HepG2 (cell line): ENCODE measurements around the gene THOC6. TPM values are rescaled to one million over a fixed set of nuclear protein-coding genes. Genes with fewer than 3 reads are reported as not detected.
A peak's percentile ranks its signal among the peaks of the same experiment; 100 is the strongest.

Experiments used
- FOXK2 ChIP-seq: fragments of 450-650 bp; IDR thresholded peaks from 2 replicates; pipeline ENCODE4 v1.6.1; 2016
- HHEX ChIP-seq: IDR thresholded peaks from 2 replicates; pipeline ENCODE4 v1.6.1; 2016; ENCODE audit warnings: control low read depth
- MED13 ChIP-seq: sonication (generic); formaldehyde crosslinking; IDR thresholded peaks from 2 replicates; pipeline ENCODE4 v1.5.0; 2020; ENCODE audit warnings: missing genetic modification reagents
- NRL ChIP-seq: sonication (generic); formaldehyde crosslinking; IDR thresholded peaks from 2 replicates; pipeline ENCODE4 v1.5.0; 2020; ENCODE audit warnings: missing genetic modification reagents, mild to moderate bottlenecking, moderate library complexity, borderline replicate concordance
- RARA ChIP-seq: IDR thresholded peaks from 2 replicates; pipeline ENCODE4 v1.6.1; 2016; ENCODE audit warnings: missing genetic modification reagents, missing compliant biosample characterization
- SNRNP70 ChIP-seq: fragments of 200-400 bp; formaldehyde crosslinking; IDR thresholded peaks from 2 replicates; pipeline ENCODE4 v1.6.1; 2017; ENCODE audit warnings: mild to moderate bottlenecking, low read depth, low read length, moderate library complexity
- ZNF451 ChIP-seq: sonication (generic); formaldehyde crosslinking; IDR thresholded peaks from 2 replicates; pipeline ENCODE4 v1.5.0; 2020; ENCODE audit warnings: mild to moderate bottlenecking, missing genetic modification reagents
- polyA plus RNA-seq, 8 experiments: library from polyadenylated mRNA; depleted of rRNA in 3 of 8; stranded (reverse) in 7 of 8; unstranded in 1 of 8; fragments of >200 nt; fragmentation: Illumina TruSeq in 4 of 8; extraction: Trizol in 4 of 8; gene quantifications; 2 replicates each; pipeline versions ENCODE4 v1.2.1 to v1.2.3, GENCODE V29; 2011 to 2016; ENCODE audit warnings: low read depth in 4 of 8, missing spikeins in 1 of 8, mixed read lengths in 1 of 8; ENCODE audit not compliant: insufficient read depth in 1 of 8
- total RNA-seq, 5 experiments: library from RNA; depleted of rRNA; stranded (reverse); fragments of >200 nt; fragmentation: Illumina TruSeq; extraction: Trizol; gene quantifications; 2 replicates each; pipeline ENCODE4 v1.2.3, GENCODE V29; 2016; ENCODE audit warnings: low read depth in 1 of 5
- TF ChIP-seq, protein P1 (sequence below): sonication (generic); formaldehyde crosslinking; IDR thresholded peaks from 2 replicates; pipeline ENCODE4 v1.4.0; 2020; ENCODE audit warnings: low read depth, missing genetic modification reagents
- TF ChIP-seq, protein P2 (sequence below): sonication (generic); formaldehyde crosslinking; IDR thresholded peaks from 2 replicates; pipeline ENCODE4 v1.4.0; 2020; ENCODE audit warnings: missing genetic modification reagents, borderline replicate concordance
- TF ChIP-seq, protein P3 (sequence below): sonication (generic); formaldehyde crosslinking; IDR thresholded peaks from 2 replicates; pipeline ENCODE4 v1.4.0; 2020; ENCODE audit warnings: missing genetic modification reagents, borderline replicate concordance
- TF ChIP-seq, protein P4 (sequence below), 2 experiments: IDR thresholded peaks; 2 replicates each; pipeline ENCODE4 v1.6.1; 2011 to 2012; ENCODE audit warnings: low read length in 2 of 2, borderline replicate concordance in 1 of 2, low read depth in 1 of 2, mild to moderate bottlenecking in 1 of 2, moderate library complexity in 1 of 2
- TF ChIP-seq, protein P5 (sequence below): IDR thresholded peaks from 2 replicates; pipeline ENCODE4 v1.6.1; 2016; ENCODE audit warnings: missing biosample characterization, missing genetic modification reagents, low read depth

THOC6 gene
- total and polyA plus RNA-seq, 2 of the 13 experiments (the other 11 are each of a cell fraction or from before 2014, with no cell fraction given): 32.1 to 37.0 TPM

DNA sequence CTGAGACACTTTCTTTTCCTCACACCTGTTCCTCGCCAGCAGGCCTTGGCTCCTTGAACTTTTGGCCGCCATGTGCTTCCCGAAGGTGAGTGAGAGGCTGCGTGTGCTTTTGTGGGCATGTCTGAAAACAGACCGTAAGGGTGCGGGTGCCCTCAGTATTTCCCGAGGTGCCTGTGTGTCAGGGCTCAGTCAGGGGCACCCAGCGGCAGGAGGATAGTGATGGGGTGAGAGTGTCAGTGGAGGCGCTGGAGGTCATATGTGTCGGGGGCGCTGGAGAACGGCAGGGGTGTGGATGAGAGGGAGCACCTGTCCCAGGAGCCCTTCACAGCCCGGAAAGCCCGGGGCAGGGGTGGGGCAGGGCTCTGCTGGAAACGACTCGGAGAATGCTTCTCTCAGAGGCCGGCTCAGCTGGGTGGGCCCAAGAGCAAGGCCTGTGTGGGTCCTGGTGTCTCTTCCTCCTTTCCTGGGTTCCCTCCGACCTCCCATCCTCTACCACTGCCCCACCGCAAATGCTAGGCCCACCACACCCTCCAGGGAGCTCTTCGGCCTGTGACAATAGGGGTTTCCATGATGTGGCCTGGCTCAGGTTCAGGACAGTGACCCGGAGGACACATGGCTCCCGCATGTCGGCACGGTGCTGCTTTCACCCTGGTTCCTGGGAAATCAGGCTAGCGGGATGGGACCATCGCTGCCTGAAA lies 42.1 kb downstream of the THOC6 start (continued):
- TF ChIP-seq, protein P1, sequence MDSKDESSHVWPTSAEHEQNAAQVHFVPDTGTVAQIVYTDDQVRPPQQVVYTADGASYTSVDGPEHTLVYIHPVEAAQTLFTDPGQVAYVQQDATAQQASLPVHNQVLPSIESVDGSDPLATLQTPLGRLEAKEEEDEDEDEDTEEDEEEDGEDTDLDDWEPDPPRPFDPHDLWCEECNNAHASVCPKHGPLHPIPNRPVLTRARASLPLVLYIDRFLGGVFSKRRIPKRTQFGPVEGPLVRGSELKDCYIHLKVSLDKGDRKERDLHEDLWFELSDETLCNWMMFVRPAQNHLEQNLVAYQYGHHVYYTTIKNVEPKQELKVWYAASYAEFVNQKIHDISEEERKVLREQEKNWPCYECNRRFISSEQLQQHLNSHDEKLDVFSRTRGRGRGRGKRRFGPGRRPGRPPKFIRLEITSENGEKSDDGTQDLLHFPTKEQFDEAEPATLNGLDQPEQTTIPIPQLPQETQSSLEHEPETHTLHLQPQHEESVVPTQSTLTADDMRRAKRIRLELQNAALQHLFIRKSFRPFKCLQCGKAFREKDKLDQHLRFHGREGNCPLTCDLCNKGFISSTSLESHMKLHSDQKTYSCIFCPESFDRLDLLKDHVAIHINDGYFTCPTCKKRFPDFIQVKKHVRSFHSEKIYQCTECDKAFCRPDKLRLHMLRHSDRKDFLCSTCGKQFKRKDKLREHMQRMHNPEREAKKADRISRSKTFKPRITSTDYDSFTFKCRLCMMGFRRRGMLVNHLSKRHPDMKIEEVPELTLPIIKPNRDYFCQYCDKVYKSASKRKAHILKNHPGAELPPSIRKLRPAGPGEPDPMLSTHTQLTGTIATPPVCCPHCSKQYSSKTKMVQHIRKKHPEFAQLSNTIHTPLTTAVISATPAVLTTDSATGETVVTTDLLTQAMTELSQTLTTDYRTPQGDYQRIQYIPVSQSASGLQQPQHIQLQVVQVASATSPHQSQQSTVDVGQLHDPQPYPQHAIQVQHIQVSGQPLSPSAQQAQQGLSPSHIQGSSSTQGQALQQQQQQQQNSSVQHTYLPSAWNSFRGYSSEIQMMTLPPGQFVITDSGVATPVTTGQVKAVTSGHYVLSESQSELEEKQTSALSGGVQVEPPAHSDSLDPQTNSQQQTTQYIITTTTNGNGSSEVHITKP (CRISPR knock-in tag): no peak
- TF ChIP-seq SNRNP70 (no peak), RARA (CRISPR knock-in tag) (no peak), HHEX (CRISPR knock-in tag) (no peak), MED13 (no peak), NRL (CRISPR knock-in tag) (peak; percentile 26; the same call in 1 of the 2 replicates), FOXK2 (no peak), ZNF451 (CRISPR knock-in tag) (no peak)
- TF ChIP-seq, protein P2, sequence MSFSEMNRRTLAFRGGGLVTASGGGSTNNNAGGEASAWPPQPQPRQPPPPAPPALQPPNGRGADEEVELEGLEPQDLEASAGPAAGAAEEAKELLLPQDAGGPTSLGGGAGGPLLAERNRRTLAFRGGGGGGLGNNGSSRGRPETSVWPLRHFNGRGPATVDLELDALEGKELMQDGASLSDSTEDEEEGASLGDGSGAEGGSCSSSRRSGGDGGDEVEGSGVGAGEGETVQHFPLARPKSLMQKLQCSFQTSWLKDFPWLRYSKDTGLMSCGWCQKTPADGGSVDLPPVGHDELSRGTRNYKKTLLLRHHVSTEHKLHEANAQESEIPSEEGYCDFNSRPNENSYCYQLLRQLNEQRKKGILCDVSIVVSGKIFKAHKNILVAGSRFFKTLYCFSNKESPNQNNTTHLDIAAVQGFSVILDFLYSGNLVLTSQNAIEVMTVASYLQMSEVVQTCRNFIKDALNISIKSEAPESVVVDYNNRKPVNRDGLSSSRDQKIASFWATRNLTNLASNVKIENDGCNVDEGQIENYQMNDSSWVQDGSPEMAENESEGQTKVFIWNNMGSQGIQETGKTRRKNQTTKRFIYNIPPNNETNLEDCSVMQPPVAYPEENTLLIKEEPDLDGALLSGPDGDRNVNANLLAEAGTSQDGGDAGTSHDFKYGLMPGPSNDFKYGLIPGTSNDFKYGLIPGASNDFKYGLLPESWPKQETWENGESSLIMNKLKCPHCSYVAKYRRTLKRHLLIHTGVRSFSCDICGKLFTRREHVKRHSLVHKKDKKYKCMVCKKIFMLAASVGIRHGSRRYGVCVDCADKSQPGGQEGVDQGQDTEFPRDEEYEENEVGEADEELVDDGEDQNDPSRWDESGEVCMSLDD (CRISPR knock-in tag): no peak; the same call in 1 of the 2 replicates
- TF ChIP-seq, protein P3, sequence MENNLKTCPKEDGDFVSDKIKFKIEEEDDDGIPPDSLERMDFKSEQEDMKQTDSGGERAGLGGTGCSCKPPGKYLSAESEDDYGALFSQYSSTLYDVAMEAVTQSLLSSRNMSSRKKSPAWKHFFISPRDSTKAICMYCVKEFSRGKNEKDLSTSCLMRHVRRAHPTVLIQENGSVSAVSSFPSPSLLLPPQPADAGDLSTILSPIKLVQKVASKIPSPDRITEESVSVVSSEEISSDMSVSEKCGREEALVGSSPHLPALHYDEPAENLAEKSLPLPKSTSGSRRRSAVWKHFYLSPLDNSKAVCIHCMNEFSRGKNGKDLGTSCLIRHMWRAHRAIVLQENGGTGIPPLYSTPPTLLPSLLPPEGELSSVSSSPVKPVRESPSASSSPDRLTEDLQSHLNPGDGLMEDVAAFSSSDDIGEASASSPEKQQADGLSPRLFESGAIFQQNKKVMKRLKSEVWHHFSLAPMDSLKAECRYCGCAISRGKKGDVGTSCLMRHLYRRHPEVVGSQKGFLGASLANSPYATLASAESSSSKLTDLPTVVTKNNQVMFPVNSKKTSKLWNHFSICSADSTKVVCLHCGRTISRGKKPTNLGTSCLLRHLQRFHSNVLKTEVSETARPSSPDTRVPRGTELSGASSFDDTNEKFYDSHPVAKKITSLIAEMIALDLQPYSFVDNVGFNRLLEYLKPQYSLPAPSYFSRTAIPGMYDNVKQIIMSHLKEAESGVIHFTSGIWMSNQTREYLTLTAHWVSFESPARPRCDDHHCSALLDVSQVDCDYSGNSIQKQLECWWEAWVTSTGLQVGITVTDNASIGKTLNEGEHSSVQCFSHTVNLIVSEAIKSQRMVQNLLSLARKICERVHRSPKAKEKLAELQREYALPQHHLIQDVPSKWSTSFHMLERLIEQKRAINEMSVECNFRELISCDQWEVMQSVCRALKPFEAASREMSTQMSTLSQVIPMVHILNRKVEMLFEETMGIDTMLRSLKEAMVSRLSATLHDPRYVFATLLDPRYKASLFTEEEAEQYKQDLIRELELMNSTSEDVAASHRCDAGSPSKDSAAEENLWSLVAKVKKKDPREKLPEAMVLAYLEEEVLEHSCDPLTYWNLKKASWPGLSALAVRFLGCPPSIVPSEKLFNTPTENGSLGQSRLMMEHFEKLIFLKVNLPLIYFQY (CRISPR knock-in tag): no peak
- TF ChIP-seq, protein P4, sequence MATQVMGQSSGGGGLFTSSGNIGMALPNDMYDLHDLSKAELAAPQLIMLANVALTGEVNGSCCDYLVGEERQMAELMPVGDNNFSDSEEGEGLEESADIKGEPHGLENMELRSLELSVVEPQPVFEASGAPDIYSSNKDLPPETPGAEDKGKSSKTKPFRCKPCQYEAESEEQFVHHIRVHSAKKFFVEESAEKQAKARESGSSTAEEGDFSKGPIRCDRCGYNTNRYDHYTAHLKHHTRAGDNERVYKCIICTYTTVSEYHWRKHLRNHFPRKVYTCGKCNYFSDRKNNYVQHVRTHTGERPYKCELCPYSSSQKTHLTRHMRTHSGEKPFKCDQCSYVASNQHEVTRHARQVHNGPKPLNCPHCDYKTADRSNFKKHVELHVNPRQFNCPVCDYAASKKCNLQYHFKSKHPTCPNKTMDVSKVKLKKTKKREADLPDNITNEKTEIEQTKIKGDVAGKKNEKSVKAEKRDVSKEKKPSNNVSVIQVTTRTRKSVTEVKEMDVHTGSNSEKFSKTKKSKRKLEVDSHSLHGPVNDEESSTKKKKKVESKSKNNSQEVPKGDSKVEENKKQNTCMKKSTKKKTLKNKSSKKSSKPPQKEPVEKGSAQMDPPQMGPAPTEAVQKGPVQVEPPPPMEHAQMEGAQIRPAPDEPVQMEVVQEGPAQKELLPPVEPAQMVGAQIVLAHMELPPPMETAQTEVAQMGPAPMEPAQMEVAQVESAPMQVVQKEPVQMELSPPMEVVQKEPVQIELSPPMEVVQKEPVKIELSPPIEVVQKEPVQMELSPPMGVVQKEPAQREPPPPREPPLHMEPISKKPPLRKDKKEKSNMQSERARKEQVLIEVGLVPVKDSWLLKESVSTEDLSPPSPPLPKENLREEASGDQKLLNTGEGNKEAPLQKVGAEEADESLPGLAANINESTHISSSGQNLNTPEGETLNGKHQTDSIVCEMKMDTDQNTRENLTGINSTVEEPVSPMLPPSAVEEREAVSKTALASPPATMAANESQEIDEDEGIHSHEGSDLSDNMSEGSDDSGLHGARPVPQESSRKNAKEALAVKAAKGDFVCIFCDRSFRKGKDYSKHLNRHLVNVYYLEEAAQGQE (IDR thresholded peaks at IDR 0.05; ENCODE audit: borderline replicate concordance in 1 of 2, low read depth in 1 of 2, low read length in 2 of 2): no peak
- TF ChIP-seq, protein P5, sequence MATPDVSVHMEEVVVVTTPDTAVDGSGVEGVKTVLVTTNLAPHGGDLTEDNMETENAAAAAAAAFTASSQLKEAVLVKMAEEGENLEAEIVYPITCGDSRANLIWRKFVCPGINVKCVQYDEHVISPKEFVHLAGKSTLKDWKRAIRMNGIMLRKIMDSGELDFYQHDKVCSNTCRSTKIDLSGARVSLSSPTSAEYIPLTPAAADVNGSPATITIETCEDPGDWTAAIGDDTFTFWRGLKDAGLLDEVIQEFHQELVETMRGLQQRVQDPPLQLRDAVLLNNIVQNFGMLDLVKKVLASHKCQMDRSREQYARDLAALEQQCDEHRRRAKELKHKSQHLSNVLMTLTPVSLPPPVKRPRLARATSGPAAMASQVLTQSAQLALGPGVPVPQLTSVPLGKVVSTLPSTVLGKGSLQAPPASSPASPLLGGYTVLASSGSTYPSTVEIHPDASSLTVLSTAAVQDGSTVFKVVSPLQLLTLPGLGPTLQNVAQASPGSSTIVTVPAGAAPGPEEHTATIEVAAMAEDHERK: no peak
